ENCODE results near the gene SORBS1. TPM values are rescaled to one million over a fixed set of nuclear protein-coding genes. Genes with fewer than 3 reads are reported as not detected.

Gene SORBS1
- total and polyA plus RNA-seq, 2 of the 13 experiments (the other 11 are each of a cell fraction or from before 2014, with no cell fraction given): 16.8 to 39.8 TPM

DNA sequence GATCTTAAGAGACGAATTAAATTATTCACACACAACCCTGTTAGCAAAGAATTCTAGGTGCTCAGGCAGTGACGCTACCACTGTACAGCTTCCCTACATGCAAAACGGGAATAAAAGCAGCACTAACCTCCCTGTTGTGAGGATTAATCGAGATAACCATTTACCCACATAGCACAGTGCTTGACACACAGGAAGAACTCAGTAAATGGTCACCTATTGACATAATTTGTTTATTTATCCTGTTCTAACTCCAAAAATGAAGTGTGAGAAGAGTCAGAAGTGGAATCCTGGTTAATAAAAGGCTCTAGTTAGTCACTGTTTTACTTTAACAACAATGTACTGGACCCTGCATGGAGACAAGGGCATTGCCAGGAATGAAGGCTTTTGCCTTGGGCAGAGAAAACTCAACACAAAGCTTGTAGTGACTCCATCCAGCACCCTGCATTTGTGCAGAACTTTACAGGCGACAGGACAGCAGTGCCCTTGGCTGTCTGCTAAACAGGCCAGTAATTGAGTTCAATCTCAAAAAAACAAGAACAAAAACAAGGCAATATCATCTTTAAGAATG is 103.8 kb downstream of the SORBS1 start (continued):
- TF ChIP-seq ZNF670 (CRISPR knock-in tag; IDR thresholded peaks at IDR 0.05; ENCODE audit: borderline replicate concordance): no peak
- TF ChIP-seq, protein P1, sequence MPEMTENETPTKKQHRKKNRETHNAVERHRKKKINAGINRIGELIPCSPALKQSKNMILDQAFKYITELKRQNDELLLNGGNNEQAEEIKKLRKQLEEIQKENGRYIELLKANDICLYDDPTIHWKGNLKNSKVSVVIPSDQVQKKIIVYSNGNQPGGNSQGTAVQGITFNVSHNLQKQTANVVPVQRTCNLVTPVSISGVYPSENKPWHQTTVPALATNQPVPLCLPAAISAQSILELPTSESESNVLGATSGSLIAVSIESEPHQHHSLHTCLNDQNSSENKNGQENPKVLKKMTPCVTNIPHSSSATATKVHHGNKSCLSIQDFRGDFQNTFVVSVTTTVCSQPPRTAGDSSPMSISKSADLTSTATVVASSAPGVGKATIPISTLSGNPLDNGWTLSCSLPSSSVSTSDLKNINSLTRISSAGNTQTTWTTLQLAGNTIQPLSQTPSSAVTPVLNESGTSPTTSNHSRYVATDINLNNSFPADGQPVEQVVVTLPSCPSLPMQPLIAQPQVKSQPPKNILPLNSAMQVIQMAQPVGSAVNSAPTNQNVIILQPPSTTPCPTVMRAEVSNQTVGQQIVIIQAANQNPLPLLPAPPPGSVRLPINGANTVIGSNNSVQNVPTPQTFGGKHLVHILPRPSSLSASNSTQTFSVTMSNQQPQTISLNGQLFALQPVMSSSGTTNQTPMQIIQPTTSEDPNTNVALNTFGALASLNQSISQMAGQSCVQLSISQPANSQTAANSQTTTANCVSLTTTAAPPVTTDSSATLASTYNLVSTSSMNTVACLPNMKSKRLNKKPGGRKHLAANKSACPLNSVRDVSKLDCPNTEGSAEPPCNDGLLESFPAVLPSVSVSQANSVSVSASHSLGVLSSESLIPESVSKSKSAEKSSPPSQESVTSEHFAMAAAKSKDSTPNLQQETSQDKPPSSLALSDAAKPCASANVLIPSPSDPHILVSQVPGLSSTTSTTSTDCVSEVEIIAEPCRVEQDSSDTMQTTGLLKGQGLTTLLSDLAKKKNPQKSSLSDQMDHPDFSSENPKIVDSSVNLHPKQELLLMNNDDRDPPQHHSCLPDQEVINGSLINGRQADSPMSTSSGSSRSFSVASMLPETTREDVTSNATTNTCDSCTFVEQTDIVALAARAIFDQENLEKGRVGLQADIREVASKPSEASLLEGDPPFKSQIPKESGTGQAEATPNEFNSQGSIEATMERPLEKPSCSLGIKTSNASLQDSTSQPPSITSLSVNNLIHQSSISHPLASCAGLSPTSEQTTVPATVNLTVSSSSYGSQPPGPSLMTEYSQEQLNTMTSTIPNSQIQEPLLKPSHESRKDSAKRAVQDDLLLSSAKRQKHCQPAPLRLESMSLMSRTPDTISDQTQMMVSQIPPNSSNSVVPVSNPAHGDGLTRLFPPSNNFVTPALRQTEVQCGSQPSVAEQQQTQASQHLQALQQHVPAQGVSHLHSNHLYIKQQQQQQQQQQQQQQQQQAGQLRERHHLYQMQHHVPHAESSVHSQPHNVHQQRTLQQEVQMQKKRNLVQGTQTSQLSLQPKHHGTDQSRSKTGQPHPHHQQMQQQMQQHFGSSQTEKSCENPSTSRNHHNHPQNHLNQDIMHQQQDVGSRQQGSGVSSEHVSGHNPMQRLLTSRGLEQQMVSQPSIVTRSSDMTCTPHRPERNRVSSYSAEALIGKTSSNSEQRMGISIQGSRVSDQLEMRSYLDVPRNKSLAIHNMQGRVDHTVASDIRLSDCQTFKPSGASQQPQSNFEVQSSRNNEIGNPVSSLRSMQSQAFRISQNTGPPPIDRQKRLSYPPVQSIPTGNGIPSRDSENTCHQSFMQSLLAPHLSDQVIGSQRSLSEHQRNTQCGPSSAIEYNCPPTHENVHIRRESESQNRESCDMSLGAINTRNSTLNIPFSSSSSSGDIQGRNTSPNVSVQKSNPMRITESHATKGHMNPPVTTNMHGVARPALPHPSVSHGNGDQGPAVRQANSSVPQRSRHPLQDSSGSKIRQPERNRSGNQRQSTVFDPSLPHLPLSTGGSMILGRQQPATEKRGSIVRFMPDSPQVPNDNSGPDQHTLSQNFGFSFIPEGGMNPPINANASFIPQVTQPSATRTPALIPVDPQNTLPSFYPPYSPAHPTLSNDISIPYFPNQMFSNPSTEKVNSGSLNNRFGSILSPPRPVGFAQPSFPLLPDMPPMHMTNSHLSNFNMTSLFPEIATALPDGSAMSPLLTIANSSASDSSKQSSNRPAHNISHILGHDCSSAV (CRISPR knock-in tag; IDR thresholded peaks at IDR 0.05; ENCODE audit: borderline replicate concordance): no peak
- TF ChIP-seq, protein P2, sequence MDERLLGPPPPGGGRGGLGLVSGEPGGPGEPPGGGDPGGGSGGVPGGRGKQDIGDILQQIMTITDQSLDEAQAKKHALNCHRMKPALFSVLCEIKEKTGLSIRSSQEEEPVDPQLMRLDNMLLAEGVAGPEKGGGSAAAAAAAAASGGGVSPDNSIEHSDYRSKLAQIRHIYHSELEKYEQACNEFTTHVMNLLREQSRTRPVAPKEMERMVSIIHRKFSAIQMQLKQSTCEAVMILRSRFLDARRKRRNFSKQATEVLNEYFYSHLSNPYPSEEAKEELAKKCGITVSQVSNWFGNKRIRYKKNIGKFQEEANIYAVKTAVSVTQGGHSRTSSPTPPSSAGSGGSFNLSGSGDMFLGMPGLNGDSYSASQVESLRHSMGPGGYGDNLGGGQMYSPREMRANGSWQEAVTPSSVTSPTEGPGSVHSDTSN (CRISPR knock-in tag; IDR thresholded peaks at IDR 0.05): no peak
- TF ChIP-seq ZNF432 (CRISPR knock-in tag; IDR thresholded peaks at IDR 0.05; ENCODE audit: borderline replicate concordance): no peak
- TF ChIP-seq, protein P3, sequence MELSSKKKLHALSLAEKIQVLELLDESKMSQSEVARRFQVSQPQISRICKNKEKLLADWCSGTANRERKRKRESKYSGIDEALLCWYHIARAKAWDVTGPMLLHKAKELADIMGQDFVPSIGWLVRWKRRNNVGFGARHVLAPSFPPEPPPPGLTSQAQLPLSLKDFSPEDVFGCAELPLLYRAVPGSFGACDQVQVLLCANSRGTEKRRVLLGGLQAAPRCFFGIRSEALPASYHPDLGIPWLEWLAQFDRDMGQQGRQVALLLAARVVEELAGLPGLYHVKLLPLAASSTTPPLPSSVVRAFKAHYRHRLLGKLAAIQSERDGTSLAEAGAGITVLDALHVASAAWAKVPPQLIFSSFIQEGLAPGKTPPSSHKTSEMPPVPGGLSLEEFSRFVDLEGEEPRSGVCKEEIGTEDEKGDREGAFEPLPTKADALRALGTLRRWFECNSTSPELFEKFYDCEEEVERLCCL (CRISPR knock-in tag; IDR thresholded peaks at IDR 0.05; ENCODE audit: borderline replicate concordance): no peak
- no peak for TF ChIP-seq SUZ12 (IDR thresholded peaks at IDR 0.05; ENCODE audit: low read depth, low read length)
- TF ChIP-seq, protein P4, sequence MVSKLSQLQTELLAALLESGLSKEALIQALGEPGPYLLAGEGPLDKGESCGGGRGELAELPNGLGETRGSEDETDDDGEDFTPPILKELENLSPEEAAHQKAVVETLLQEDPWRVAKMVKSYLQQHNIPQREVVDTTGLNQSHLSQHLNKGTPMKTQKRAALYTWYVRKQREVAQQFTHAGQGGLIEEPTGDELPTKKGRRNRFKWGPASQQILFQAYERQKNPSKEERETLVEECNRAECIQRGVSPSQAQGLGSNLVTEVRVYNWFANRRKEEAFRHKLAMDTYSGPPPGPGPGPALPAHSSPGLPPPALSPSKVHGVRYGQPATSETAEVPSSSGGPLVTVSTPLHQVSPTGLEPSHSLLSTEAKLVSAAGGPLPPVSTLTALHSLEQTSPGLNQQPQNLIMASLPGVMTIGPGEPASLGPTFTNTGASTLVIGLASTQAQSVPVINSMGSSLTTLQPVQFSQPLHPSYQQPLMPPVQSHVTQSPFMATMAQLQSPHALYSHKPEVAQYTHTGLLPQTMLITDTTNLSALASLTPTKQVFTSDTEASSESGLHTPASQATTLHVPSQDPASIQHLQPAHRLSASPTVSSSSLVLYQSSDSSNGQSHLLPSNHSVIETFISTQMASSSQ (IDR thresholded peaks at IDR 0.05; ENCODE audit: low read depth): peak; percentile 88
- TF ChIP-seq, protein P4 (CRISPR knock-in tag; IDR thresholded peaks at IDR 0.05; ENCODE audit: borderline replicate concordance): no peak
- no peak for TF ChIP-seq MTF1 (CRISPR knock-in tag; IDR thresholded peaks at IDR 0.05)
- TF ChIP-seq, protein P5, sequence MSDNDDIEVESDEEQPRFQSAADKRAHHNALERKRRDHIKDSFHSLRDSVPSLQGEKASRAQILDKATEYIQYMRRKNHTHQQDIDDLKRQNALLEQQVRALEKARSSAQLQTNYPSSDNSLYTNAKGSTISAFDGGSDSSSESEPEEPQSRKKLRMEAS (IDR thresholded peaks at IDR 0.05): no peak; the same call in 1 of the 2 replicates
